GM21515 (cell line): Measurements from ENCODE around the gene LRRC14B.
"Not testable (repeated sequence)": the region's sequence is repeated elsewhere in the genome, so short reads cannot be mapped to it uniquely, and the experiment has no call there.

Experiments
- ATAC-seq: cut with Tn5 transposase; IDR thresholded peaks from one replicate; pipeline ENCODE4 v1.9.1; 2021; ENCODE audit not compliant: unreplicated experiment

LRRC14B gene

GRCh38 chr5:233426-233825, 42.1 kb downstream of the LRRC14B start:
- not testable (repeated sequence) for ATAC-seq

GRCh38 chr5:234450-234849, 43.2 kb downstream of the LRRC14B start:
- no peak for ATAC-seq

- not testable (repeated sequence) for ATAC-seq
These were observed 44.2 kb downstream of the LRRC14B start for GRCh38 chr5:235527-235926.

GRCh38 chr5:237931-238330, 46.6 kb downstream of the LRRC14B start:
- ATAC-seq, result not testable (repeated sequence)

GRCh38 chr5:240550-240949, 49.3 kb downstream of the LRRC14B start:
- not testable (repeated sequence) for ATAC-seq

GRCh38 chr5:241045-241669, 49.9 kb downstream of the LRRC14B start:
- not testable (repeated sequence) for ATAC-seq

- not testable (repeated sequence) for ATAC-seq
These were observed 52.5 kb downstream of the LRRC14B start for GRCh38 chr5:243683-244367.

- ATAC-seq, result not testable (repeated sequence)
These were observed 54.4 kb downstream of the LRRC14B start for GRCh38 chr5:245717-246116.
